GM19351 (cell line): ENCODE results near the gene PDZD7.

Experiments used
- ATAC-seq: cut with Tn5 transposase; IDR thresholded peaks from one replicate; pipeline ENCODE4 v1.9.1; 2021; ENCODE audit warnings: mild to moderate bottlenecking, moderate library complexity; ENCODE audit not compliant: unreplicated experiment

The PDZD7 gene

DNA sequence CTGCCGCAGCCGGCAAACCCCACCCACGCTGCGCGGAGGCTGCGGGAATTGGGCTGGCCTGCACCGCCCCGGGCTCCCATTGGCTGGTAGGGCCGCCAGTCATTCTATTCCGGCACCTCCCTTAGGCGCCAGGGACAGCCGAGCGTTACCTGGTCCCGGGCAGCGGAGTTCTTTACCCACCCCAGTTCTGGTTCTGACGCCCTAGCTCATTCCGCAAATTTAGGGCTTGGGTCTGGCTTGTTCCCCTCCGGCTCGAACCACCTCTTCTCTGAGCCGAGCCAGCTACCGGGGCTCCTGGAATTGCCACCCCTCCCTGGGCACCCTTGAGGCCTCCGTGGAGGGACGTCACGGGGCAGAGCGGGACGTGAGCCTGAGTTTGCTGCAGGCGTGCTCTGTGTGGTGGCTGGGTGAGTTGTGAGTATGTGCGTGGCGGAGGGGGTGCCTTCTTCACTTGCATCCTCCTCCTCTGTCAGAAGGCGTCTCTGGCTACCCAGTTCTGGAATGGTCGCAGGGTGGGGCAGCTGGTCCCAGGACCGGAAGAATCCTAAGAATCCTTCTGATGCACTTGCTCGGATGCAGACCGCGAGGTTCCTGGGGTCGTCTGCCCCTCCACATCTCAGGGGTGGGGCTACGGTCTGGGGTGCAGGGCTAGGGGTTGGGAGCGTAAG lies at the start of gene PDZD7, which contains the start of gene SFXN3:
Gene PDZD7, minus strand, starts transcription at position 2 of the 668 bp plus-strand sequence. CDS start 910 bp downstream, outside the sequence.
Gene SFXN3, plus strand, starts transcription at position 107 of the 668 bp plus-strand sequence. CDS start 3,461 bp downstream, outside the sequence.
- peak; percentile 94 for ATAC-seq

DNA sequence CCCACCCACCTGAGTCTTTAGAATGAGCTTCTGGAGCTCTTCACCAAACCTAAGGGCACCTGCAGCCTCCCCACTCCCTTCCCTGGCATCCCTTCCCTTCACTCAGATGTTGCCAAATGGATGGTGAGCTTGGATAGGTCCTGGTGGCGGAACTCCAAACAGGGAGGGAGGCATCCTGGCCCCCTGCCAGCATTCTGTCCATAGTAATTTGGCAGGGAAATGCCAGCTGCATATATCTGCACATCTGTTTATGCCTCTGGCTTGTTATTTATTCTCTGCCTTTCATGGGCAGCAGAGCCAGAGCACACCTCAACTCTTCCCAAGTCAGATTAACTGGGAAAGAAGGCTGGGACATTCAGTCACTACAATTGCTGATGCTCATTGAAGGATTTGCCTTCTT lies 48.9 kb upstream of the PDZD7 start:
- no peak for ATAC-seq

DNA sequence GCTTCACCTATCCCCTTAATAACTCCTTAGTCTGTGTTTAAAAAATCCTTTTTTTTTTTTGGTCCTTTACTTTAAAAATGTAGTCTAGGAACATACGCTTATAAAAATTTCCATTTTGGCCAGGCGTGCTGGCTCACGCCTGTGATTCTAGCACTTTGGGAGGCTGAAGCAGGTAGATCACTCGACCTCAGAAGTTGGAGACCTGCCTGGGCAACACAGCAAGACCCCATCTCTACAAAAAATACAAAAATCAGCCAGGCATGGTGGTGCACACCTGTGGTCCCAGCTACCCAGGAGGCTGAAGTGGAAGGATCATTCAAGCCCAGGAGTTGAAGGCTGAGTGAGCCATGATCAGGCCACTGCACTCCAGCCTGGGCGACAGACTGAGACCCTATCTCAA lies 45.7 kb upstream of the PDZD7 start:
- no peak for ATAC-seq

DNA sequence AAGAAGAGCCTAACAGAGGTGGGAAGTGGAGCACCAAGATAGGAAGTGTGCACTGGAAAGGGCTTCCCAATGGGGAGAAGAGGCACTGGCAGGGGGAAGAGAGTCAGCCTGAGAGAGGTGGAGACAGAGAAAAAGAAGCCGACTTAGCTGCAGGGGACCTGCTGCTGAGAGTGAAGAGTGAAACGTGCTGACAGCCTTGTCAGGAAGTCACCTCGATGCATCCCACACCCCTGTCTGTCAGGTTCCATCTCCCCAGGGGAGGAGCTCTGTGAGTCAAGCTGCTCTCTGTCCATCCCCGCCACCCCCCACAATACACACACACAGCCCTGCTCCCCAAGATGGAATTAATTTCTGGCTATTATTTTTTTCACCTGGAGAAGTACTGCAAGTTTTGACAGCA lies 44.8 kb upstream of the PDZD7 start:
- ATAC-seq = no peak

DNA sequence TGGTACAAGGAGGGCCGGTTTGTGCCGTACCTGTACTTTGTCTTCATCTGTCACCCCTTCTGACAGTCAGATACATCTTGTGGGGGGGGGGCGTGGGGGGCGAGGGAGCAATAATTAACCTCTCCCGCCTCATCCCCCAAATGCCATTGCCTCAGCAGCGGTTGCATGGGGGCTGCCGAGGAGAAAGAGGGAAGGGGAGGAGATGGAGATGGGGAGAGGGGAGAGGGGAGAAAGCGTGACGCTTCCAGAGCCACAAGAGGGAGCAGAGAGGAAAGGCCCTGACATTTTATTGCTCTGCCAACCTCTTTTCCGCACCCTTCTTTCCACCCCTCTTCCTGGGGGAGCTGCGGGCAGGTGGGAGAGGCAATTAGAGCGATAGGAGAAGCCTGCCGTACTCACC lies 42.7 kb upstream of the PDZD7 start:
- no peak for ATAC-seq

DNA sequence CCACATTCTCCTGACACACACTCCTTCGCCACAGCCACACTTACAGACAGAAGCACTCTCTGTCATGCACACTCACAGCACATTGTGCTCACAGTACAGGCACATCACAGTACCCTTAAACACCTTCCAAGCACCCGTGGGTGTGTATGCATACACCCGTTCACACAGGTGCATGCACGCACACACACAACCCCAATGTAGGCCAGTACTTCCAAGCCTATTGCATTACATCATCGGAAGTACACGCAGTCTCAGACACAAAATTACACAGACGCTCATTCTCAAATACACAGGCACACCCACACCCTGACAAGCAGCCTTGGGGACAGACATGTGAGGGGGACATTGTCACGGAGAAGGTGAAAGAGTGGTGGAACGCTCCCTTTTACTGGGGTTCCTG lies 42.0 kb upstream of the PDZD7 start:
- no peak for ATAC-seq

DNA sequence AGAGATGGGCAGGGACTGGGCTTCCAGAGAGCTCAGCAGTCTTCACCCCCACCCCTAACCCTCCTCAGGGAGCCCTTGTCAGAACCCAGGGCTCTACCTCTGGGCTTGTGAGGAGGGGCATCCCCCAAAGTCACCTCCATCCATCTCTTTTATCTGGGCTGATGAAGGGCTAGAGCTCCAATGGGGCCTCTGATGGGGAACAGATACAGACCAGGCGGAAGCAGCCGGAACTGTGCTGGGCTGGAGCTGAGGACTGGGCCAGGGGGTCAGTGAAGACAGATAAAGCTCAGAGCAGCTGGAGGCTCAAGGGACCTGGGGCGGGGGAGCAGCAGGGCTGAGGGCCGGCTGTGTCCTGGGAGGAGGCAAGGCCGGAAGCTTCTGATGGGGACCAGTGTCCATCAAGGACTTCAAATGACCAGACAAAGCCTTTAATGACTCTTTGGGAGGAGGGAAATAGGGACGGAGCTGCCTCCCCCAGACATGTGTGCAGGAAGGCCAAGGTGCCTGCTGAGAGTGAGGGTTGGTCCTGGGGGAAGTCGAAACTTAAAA lies 41.0 kb upstream of the PDZD7 start:
- ATAC-seq = no peak

DNA sequence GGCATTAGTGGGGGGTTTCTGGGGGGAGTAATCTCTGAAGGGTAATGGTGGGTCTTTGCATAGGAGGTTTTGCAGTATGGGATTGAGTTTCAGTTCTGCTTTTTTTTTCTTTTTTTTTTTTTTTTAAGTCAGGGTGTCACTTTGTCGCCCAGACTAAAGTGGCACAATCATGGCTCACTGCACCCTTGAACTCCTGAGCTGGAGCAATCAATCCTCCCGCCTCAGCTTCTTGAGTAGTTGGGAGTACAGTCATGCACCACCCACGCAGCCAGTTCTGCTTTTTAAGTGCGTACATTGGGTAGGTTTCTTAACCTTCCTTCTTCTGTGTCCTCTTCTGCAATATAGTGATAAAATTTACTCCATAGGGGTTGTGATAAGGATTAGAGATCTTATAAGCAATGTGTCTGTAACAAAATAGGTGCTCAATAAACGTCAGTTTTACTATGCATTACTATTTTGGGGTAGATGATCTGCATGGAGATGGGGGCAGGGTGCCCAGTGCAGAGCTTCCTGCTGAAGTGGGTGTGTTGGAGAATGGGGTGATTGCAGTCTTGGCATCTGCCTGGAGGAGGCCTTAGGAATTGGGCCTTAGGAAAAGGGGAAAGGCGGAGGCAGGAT lies 40.4 kb upstream of the PDZD7 start:
- ATAC-seq = no peak

DNA sequence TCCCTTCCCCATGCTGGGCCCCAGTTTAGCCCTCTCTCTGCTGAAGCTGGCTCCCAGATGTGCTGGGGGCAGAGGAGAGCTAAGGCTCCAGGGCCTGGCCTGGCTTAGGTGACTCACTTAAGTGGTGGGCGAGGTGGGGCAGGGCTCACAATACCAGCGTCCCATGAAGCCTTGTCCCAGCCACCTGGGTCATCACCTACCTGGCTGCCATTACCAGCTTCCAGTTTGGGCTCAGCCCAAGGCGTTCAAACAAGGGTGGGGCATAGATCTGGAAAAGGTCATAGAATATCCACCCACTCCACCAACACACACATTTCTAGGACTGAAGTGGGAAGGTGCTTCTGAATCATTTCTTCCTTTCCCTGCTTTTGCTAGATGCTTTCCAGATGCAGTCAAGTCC lies 39.2 kb upstream of the PDZD7 start:
- ATAC-seq = no peak

DNA sequence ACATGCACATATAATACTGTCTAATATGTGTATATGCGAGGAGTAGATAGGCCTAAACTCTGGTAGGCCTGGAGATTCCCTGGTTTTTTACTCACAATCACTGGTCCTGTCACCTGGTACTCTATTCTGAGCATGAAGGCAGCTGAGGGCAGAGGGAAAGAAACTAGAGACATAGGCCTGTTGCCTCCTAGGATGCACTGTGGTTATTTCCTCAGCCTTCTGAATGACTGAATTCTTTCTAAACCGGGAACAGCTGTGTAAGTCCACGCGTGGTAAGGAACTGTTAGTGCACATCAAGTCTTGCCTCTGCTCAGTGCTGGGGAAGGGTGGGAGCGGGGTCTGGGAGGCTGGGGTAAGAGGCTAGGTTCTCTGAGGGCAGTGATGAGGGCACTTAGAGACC lies 38.5 kb upstream of the PDZD7 start:
- no peak for ATAC-seq

DNA sequence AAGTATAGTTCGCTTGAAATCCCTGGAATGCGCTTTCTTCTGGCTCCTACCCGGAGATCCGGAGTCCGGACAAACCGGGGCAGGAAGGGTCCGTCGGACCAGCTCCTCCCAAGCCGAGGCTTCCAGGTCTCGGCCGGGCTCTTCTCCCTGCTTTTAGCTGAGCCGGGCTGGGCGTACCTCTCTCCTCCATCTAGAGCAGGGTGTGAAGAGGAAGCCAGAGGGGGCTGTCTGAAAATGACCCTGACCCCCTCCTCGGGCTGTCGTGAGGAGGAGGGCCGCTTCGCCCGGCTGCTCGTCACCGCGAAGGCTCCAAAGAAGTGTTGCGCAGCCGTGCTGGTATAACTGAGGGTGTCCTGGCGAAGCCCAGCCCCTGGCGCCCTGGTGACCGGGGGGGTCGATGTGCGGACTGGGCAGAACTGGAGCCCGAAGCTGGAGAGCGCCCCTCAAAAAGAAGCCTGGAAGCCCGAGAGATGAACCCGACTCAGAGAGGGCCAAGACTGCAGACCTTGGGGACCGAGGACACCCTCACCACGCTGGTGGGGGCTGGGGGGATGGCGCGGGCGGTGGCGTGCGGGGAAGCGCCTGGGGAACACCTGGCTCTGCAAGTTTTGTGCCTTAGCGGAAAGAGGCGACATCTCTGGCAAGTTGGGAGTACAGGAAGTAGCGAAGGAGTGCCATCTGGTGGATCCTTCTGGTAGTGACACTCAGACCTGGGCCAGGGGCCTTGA lies 36.6 kb upstream of the PDZD7 start:
- peak; percentile 53 for ATAC-seq

DNA sequence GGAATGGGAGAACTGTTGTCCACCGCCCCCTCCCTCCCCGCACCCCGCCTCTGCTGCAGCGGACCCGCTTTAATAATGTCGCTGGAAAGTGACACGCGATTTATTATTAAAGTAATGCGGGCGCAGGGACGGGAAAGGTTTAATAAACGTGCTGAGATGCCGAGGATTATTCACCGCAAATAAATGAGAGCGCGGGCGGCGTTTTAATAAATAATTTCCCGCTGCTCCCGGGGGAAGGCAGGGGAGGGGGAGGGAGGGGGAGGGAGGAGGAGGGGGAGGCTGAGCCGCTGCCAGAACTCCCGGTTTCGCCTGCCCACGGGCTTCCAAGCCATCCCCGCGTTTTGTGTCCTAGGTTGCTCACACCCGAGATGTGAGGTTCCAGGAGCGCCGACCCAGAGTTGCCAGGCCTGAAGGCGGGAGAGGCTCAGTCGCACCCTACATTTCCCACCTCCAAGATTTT lies 36.0 kb upstream of the PDZD7 start:
- no peak for ATAC-seq

DNA sequence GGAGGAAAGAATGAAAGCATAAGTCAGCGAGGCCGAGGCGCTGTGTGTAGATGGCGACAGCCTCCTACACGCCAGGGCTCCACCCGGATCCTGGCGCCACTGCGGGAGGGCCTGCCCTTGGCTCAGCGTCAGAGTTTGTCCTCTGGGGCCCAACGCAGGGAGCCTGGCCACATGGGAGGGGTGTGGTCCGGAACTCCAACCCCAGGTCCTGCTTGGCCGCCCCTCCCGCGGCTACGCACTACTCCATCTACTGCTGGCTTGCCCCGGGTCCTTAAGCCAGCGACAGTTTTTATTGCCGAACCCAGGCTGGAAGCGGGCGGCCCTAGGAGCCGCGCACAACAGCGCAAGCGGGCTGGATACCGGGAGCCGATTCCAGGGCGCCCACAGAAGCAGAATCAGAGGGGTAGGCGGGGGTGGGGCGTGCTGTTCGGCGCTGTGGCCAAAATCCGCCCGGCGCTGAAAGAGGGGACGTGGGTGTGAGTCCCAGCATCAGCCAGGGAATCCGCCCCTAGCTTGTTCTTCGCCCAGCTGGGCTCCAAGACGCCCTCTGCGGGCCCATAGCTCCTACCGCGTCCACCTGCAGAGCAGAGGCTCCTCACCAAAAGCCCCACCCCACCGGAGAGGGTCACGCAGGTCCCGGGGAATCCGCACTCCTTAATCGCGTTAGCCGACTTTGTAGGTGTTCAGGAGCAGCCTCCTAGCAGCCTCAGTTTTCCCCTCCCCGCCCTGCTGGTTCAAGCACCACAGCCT lies 35.4 kb upstream of the PDZD7 start:
- ATAC-seq = peak; percentile 57

DNA sequence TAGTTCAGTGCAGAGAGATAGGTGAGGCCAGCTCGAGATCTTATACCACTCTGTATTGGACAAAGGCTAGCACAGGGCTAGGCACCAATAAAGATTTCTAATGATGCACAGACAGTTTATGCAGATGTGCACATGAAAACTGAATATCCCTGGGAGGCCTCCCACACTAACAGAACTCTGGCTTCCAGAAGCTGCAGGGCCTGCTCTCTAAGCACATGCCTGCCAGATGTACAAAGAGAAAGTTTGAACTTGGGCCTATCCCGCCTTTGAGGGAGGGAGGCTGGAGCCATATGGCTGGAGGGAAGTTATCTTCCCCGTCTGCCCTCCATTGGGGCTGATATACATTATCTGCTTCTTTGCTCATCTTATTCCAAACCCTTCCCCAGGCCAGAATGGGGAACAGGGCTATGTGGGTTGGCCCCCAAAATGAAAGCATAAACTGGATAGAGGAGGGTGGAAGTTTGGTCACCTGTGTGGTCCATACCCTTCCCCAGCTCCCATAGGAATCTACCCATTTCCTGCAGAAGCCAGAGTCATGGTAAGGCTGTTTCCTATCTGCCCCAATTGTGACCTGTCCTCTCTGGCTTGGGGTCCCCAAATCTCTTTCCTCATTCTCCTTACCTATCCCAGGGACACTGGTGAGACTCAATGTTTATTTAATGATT lies 34.7 kb upstream of the PDZD7 start:
- ATAC-seq = no peak

DNA sequence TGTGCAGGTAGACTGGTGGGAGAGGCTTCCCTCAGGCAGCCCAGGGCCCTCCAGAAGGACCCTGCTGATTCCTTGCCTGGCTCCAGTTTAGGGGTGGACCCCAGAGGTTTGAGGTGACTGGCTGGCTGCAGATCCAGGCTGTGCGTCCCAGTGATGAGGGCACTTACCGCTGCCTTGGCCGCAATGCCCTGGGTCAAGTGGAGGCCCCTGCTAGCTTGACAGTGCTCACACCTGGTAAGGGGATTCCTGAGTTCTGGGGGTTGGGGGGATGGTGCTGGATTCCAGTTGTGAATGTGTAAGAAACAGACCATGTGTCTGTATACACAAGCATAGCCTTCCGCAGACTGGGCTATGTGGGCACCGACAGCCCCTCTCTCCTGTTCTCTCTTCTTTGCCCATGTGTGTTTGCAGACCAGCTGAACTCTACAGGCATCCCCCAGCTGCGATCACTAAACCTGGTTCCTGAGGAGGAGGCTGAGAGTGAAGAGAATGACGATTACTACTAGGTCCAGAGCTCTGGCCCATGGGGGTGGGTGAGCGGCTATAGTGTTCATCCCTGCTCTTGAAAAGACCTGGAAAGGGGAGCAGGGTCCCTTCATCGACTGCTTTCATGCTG lies 33.6 kb upstream of the PDZD7 start:
- no peak for ATAC-seq

DNA sequence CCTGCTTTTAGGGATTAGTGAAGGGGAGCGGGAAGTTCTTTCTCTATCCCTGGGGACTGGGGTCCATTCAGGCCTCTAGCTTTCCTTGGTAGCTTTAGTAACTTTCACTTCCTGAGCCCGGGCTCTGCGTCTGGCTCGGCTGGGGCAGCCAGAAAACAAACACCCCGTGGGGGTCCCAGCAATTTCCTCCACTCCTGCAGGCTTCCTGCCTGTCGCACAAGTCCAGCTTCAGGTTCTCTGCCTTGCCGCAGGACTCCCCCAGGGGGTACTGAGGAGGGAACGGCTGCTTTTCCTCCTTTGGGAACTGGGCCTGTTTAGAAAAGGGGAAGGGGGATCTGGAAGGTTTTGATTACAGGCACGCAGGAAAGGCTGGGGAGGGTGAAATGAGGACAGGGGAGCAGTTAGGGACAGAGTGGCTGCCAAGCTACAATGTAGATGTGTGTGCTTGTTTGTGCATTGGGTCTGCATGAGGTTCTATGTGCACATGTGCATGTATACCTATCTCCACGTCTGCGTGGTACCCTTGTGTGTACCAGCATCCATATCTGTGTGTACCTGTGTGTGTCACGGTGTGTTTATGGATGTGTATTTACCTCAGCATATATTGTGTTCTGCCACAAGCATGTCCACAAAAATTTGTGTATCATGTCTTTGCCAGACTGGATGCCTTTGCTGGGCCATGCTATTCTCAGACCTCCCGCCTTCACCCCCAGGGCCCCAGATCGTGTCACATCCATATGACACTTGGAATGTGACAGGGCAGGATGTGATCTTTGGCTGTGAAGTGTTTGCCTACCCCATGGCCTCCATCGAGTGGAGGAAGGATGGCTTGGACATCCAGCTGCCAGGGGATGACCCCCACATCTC lies 32.9 kb upstream of the PDZD7 start:
- ATAC-seq = no peak

DNA sequence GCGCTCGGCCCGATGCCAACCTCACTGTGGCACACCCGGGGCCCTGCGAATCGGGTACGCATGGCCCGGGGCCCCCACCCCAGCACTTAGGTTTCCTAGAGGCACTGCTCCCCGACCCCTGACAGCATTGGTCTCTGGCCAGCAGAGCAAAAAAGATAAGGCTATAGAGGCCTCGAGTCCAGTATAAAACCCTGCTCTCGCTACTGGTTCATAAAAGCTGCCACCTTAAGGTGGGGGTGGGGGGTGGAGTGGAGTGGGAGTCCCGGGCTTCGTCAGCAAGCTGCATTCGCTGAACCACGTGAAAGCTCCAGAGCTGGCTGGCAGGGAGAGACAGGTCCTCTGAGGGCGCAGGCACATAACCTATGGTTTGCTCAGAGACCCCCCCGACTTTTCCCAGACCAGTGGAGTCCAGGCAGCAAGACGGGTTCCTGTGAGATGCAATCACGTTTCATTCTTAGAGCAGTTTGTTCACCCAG lies 32.2 kb upstream of the PDZD7 start:
- no peak for ATAC-seq

DNA sequence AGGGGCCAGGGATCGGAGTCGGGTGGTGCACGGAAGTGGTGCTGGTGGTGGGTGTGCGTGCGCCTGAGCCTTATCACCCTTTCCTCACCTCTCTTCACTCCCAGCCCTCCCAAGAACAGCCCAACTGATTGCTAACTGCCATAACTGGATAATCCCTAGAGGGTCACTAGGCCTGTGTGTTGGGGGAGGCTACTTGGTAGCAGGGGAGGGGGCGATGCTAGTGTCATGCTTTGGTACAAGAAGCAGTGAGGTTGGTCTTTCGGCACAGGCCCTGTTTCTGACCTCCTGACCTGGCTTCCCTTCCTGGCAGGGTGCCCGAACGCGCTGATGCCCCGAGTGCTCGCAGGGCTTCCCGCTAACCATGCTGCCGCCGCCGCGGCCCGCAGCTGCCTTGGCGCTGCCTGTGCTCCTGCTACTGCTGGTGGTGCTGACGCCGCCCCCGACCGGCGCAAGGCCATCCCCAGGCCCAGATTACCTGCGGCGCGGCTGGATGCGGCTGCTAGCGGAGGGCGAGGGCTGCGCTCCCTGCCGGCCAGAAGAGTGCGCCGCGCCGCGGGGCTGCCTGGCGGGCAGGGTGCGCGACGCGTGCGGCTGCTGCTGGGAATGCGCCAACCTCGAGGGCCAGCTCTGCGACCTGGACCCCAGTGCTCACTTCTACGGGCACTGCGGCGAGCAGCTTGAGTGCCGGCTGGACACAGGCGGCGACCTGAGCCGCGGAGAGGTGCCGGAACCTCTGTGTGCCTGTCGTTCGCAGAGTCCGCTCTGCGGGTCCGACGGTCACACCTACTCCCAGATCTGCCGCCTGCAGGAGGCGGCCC lies 31.5 kb upstream of the PDZD7 start:
- peak; percentile 25 for ATAC-seq
